GM08714 (cell line): ENCODE measurements around the gene FAM186B.
A peak's percentile ranks its signal among the peaks of the same experiment; 100 is the strongest.
"Not testable (repeated sequence)": the region's sequence is repeated elsewhere in the genome, so short reads cannot be mapped to it uniquely, and the experiment has no call there.

Experiments used
- H3K4me3 ChIP-seq: fragments of 200-500 bp; sonication (Bioruptor generic); 2 replicates; pipeline ENCODE4 v1.5.1; 2014; ENCODE audit warnings: mild to moderate bottlenecking, low read length, inconsistent platforms
- ZNF274 ChIP-seq: IDR thresholded peaks from 2 replicates; pipeline ENCODE4 v1.6.1; 2012; ENCODE audit warnings: mild to moderate bottlenecking, low read depth, low read length

FAM186B gene

DNA sequence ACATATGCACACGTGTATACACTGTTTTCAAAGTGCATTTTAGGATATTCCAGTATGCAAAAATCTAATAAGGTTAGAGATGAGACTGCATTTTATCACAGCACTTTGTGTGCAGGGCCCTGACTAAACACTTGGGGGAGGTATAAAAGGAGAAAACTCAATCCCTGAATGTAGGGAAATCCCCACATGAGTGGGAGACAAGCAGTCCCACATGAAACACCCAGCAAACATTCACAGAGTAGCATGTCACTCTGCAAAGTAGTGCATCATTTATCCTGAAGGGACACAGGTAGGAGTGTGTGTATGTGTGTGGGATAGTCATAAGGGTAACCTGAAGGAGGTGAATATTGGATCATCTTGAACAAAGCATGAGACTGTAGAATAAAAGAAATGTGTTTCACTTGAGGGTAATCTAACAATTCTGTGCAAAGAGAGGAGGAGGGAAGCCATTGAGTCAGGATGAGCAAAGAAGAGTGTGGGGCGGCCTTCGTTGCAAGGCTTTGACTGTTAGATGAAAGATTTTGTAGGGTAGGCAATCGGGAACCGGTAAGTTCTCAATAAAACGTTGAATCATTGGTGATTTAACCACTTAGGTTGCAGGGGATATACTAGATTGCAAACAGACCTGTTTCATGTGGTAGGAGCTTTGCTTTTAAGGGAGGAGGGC is 20.9 kb upstream of the FAM186B start:
- no peak overlapping the region for H3K4me3 ChIP-seq
- TF ChIP-seq ZNF274 = no peak

DNA sequence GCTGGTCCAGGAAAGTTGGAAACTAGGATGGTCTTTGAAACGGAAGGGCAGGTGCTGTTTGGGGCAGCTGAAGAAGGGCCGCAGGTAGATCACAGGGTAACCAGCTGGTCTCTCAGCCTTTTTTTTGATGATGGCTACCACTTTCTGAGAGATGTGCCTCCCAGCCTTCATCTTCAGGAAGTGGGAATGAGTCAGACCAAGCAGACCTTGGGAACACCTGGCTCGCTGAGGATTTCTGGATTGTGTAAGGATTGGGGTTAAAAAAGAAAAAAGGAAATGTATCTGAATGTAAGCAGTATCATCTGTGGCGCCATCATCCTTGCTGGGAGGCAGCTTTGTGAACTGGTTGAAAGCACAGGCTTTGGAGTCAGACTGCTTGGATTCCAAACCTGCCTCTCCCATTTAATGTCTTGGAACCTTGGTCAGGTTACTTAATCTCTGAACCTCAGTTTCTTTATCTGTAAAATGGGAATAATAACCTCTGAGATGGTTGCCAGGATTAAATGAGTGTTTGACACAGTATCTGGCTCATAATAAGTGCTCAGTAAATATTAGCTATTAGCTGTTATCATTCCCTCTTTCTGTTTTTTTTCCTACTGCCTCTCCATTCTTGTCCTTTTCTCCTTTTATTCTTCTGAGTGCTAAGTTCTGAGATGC is 19.6 kb upstream of the FAM186B start:
- no peak for TF ChIP-seq ZNF274
- no peak overlapping the region for H3K4me3 ChIP-seq

DNA sequence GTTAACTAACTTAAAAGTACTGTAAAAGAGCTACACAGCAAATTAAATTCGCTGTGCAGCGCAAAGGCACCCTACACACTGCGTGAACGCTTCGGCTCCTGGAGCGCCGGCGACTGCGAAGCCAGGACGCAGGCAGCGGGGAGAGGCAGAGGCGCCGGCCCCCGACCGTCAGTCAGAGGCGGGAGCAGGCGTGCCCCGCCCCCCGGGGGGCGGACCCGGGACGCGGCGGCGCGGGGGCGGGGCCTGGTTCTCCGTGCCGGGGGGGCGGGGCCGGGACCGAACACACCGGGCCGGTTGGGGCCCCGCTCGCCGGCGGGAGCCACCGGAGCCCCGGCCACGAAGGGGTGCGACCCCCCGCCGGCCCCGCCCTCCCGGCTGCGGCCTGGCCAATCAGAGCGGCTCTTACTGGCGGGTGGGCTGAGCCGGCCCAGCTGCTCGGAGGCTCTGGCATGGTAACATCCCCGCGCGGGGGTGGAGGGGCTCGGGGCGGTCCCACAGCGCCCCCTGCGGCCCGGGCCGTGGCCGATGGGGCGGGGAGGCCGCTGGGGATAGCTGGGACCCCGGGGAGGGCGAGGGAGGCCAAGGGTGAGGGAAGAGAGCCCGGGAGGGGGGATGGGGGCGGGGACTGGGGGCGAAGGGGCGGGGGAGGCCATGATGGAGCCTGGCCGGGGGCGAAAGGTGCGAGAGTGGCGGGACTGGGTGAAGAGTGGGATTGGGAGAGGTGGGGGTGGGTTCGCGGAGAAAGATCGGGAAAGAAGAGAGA is 17.9 kb upstream of the FAM186B start, which contains the start of gene PRPF40B:
Gene PRPF40B, plus strand, starts transcription at position 420 of the 763 bp plus-strand sequence. Its CDS starts 30 bp downstream, at position 450.
- H3K4me3 ChIP-seq = peak within 1 kb of the TSS; percentile 81
- no peak for TF ChIP-seq ZNF274

DNA sequence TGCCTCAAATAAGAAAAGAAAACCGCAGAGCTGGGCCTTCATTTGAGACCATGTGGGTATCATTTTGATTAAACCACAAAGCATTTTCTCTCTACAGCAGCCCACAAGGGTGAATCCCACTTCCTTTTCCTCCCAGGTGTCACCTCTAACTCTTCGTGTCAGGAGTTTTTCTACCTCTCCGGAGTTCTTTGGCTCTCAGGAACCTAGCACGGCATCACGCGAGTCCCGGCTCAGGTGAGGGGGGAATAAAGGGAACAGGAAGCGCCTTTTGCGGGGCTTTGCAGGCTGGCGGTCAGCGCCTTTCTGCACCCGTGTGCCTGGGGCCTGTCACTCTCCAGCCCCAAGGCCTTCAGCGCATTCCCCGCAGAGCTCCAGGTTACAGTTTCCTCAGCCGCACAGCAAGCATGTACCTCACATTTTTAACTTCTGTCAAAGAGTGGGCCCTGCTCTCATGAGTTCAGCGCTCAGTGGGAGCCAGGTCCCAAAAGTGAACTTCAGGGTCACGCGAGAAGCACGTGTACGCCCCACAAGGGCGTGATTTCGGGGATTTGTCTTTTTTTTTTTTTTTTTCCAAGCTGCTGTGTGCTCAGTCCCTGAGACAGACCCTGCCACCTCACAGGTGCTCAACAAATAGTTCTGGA is 17.2 kb upstream of the FAM186B start:
- H3K4me3 ChIP-seq = peak overlapping the region; percentile 81
- TF ChIP-seq ZNF274 = no peak

DNA sequence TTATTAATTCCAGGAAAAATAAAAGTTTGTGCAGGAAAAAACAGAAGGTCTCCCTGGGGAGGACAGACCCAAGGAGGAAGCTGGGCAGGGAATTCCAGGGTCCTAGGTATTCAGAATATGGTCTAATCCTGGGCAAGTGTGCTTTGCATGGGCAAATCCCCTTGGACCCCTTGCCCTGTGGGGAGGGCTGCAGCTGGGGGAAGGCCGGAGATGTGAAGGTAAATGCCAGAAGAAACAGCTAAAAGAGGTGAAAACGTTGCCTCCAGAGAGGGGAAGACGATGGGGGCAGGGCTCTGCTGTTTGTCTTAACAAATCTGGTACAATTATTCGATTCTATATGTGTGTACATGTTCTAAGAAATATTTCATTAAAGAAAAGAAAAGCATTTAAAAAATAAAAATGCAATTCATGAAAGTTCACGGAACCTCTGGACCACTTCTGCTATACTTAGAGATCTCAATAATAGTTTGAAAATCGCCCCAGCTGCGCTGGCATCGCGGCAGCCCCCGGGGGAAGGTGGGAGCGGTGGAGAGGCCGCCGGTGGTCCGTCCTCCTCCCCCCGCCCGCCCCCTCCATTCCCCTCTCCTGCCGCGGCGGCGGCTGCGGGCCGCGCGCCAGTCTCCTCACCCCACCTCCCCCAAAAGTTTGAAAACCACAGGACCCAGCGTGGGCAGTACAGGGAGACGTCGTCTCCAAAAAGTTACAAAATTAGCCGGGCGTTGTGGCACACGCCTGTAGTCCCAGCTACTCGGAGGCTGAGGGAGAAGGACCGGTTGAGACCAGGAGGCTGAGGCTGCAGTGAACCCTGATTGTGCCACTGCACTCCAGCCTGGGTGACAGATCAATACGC is 16.4 kb upstream of the FAM186B start:
- H3K4me3 ChIP-seq = peak overlapping the region; percentile 81; the same call in 1 of the 2 replicates
- no peak for TF ChIP-seq ZNF274

DNA sequence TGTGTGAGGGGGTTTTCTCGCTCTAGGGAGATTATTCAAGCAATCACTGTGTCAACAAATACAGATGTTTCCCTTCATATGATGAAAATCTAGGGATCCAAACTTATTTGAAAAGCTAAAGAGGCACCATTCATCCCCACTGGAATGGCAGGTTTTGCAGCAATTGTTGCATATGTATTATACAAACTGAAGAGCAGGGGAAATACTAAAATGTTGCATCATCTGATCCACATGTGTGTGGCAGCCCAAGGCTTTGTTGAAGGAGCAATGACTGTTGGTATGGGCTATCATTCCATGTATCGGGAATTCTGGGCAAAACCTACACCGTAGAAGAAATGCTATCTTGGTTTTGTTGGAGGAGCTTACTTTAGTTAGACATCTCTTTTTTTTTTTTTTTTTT is 13.8 kb upstream of the FAM186B start:
- TF ChIP-seq ZNF274 = no peak
- no peak overlapping the region for H3K4me3 ChIP-seq

DNA sequence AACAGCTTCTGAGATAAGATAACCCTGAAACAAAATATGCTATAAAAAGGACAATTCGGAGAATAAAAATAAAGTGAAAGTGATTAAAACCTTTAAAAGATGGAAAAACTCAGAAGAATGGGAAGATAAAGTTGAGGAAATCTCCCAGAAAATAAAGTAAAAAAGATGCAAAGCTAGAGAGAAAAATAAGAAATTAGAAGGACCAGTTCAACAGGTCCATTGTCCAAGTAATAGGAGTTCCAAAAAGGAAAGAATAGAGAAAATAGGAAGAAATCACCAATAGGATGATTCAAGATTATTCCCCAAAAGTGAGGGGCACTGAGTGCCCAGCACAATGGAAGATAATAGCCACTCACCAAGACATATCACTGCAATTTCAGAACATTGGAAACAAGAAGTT is 13.1 kb upstream of the FAM186B start:
- TF ChIP-seq ZNF274 = no peak
- H3K4me3 ChIP-seq = no peak overlapping the region

DNA sequence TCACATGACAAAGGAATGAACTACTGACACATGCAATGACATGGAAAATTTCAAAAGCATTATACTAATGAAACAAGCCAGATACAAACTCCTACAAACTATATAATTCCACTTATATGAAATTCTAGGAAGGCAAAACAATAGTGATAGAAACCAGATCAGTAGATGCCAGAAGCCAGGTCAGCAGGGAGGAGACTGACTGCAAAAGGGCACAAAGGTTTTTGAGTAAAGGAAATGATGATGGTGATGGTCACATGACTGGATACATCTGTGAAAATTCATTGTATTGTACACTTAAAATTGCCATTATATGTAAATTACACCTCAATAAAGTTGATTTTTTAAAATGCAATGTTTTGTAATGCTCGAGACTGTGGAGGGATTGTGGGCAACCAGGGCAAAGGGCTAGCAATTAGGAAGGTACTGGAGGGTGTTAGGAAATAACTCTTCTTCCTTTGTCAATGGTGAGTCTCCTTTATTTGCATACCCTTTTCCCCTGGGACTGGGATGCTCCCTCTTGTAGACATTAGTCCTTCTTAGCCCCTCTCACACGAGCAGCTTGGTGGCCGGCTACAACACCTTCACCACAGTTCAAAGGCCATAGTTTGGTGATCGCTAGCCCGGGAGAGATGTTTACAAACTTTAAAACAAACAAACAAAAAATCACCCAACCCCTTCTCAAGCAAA is 11.2 kb upstream of the FAM186B start:
- no peak overlapping the region for H3K4me3 ChIP-seq
- TF ChIP-seq ZNF274 = no peak

DNA sequence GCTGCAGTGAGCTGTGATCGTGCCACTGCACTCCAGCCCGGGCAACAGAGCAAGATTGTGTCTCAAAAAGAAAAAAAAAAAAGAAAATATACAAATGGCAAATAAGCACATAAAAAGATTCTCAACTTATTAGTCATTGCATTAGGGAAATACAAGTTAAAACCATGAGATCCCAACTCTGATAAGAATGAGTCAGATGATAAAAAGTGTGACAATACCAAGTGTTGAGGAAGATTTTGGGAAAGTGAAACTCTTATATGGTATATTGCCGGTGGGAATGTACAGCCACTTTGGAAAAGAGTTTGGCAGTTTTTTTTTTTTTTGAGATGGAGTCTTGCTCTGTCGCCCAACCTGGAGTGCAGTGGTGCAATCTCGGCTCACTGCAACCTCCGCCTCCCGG is 10.3 kb upstream of the FAM186B start:
- H3K4me3 ChIP-seq = no peak overlapping the region
- no peak for TF ChIP-seq ZNF274

DNA sequence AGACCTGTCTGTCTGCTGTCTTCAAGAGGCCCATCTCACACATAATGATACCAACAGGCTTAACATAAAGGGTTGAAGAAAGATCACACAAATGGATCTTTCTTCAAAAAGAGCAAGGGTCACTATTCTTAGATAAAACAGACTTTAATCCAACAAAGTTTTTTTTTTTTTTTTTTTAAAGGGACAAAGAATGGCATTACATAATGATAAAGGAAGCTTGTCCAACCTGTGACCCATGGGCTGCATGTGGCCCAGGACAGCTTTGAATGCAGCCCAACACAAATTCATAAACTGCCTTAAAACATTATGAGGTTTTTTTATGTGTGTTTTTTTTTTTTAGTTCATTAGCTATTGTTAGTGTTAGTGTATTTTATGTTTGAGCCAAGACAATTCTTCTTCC is 6.8 kb upstream of the FAM186B start:
- no peak overlapping the region for H3K4me3 ChIP-seq
- no peak for TF ChIP-seq ZNF274

DNA sequence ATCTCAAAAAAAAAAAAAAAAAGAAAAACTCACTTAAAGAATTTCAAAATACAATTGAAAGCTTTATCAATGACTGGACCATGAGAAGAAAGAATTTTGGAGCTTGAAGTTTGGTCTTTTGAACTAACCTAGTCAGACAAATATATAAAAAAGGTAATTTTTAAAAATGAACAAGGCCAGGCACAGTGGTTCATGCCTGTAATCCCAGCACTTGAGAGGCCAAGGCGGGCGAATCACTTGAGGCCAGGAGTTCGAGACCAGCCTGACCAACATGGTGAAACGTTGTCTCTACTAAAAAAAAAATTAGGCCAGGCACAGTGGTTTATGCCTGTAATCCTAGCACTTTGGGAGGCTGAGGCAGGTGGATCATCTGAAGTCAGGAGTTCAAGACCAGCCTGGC is 5.3 kb upstream of the FAM186B start:
- not testable (repeated sequence) for H3K4me3 ChIP-seq

DNA sequence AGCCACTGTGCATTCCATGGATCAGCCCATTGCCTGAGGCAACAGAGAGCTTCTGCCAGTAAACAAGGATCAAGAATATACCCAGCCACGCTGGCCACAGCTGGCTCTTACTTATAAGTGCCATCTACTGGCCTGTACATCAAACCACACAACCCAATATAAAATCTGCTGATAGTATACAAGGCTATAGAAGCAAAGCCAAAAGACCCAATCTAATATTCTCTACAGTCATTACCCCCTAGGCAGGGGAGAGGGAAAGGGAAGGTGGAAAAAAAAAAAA is 4.4 kb upstream of the FAM186B start:
- no peak for TF ChIP-seq ZNF274

DNA sequence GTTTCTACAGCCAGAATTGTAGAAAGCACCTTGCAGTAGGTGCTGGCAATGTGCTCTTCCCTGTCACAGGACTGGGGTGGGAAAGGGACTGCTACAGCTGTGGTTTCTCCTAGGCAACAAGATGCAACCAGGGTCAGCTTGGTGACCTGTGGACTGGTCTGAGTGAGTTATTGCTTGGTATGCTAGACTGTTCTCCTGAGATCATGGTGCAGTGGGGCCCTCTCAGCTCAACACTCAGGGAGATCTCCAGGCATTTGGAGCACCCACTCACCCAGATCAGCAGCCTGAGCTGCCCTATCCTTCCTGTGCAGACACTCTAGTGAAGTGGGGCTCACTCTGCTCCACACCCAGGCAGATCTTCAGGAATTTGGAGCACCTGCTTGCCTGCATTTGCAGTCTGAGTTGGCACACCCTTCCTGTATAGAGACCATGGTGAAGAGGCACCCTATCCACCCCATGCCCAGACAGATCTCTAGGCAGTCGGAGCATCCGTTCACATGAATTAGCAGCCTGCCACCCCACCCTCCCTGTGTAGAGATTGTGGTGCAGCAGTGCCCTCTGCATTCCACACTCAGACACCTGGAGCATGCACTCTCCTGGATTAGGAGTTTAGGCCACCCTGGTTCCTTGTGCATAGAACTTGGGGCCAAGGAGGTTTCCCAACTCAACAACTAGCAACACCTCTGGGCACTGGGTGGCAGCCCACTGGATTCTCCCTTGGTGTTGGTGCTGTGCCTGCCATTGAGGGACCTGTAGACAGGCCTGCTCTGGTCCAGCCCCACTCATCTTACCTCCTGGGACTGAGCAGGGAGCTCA is 3.8 kb upstream of the FAM186B start:
- H3K4me3 ChIP-seq = no peak overlapping the region
- no peak for TF ChIP-seq ZNF274

More for the DNA sequence above, 4.4 kb upstream of the FAM186B start:
- no peak overlapping the region for H3K4me3 ChIP-seq
